Breast epithelium (tissue), 3 donors: ENCODE data around the gene NOSIP.

Source experiments
- CTCF ChIP-seq, 3 donors: fragments of 450-650 bp; IDR thresholded peaks; one replicate each; pipeline ENCODE4 v1.5.1; 2016 to 2017; ENCODE audit warnings: antibody characterized with exemption in 3 of 3, mild to moderate bottlenecking in 3 of 3, moderate library complexity in 3 of 3
- POLR2A ChIP-seq: fragments of 450-650 bp; IDR thresholded peaks from one replicate; pipeline ENCODE4 v1.6.1; 2016; ENCODE audit warnings: antibody characterized with exemption, mild to moderate bottlenecking, moderate library complexity

DNA sequence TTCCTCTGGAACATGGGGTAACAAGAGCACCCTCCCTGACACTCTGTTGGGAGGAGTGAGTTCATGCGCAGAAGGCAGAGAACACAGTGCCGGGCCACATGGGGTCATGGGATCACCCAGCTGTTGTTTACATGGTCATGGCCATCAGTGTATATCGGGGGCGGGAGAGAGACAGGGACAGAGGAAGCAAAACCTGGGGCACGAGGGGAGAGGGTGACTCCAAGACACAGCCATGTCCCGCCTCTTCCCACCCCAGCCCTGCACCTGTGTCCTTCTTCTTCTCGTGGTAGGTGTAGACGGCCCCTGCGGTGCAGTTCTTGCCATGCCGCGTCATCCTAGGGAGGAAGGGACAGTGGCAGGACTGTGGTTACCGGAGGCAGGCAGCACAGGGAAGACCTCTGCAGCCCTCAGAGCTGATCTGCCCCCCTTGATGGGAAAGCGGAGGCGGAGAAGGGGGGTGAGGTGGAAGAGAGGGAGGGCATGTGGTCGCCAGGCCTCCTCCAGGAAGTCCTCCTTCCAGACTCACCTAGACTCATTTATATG lies 19.9 kb downstream of the NOSIP start:
- no peak for TF ChIP-seq POLR2A
- no peak for TF ChIP-seq CTCF (IDR thresholded peaks at IDR 0.05)
